DMS 273 (cell line): ENCODE data around the gene MACROD2.
"Not testable (repeated sequence)": the region's sequence is repeated elsewhere in the genome, so short reads cannot be mapped to it uniquely, and the experiment has no call there.

ENCODE experiments used
- DNase-seq: peaks from one replicate; lab custom pipeline; 2025; ENCODE audit not compliant: unreplicated experiment; lab: John Stamatoyannopoulos, UW

Gene MACROD2

DNA sequence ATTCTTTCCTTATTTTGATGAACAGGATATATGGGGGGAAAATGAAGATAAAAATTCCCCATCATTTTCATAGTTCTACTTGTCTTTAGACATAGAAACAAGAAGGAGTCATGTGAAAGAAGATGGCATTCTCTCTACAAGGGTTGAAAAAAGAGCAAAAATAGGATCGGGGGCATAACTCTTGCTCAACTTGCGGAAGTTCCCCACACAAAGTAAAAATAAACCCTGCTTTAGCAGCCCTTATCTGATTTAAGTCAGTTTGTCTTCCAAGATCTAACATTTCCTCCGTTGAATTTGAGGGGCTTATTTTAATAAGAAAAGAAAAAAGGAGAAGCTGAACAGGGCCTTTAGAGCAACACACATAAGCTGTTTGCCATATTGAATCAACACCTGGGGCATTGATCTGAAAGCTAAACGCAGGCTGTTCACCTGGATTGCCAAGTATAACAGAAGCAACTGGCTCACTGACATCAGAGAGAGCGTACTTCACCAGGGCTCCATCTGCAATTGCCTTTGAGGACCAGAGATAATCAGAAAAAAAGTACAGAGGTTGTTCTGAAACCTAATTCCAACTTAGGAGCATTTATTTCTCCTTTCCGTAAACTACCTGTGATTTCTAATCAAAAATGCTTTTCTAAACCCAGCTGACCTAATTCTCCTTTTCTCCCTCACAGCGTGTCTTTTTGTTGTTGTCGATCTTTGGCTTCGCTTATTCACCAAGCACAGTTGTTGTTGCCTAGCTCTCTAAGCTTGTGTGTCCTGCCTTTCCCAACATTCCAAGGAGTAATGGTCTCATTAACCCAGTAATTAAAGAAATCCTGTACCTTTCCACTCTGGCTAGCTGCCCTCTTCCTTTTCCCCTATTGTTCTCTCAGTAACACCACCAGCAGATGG is 2010.0 kb downstream of the MACROD2 start:
- DNase-seq = no peak

- DNase-seq = no peak
Measured at GRCh38 chr20:16005915-16006493, 2010.7 kb downstream of the MACROD2 start.

DNA sequence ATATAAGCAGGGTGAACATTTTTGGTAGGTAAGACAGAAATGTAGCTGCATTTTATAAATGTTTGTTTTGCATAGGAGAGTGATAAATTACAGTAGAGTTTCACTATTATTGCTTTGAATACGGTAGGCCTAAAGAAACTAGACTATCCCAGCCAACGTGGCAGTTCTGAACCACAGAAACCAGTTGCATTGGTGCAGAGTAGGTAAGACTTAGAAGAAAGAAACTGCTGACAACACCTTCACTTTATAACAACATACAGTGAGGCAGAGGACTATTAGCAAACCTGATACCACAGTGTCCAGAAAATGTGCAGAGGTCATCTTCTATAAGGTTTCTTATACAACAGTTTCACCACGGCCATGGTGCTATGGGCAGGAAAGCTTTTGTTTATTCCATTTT is 2011.8 kb downstream of the MACROD2 start:
- no peak for DNase-seq

GRCh38 chr20:16007962-16008361 is 2012.6 kb downstream of the MACROD2 start:
- peak; percentile 10 for DNase-seq

- no peak for DNase-seq
Measured at GRCh38 chr20:16011056-16011455, 2015.7 kb downstream of the MACROD2 start.

- DNase-seq = no peak
Measured at GRCh38 chr20:16011519-16011918, 2016.2 kb downstream of the MACROD2 start.

GRCh38 chr20:16012934-16013333 is 2017.6 kb downstream of the MACROD2 start:
- DNase-seq = not testable (repeated sequence)

GRCh38 chr20:16013631-16014030 is 2018.3 kb downstream of the MACROD2 start:
- DNase-seq = peak; percentile 52

GRCh38 chr20:16014436-16014835 is 2019.1 kb downstream of the MACROD2 start:
- DNase-seq = peak; percentile 50

GRCh38 chr20:16017656-16018055 is 2022.3 kb downstream of the MACROD2 start:
- peak; percentile 3 for DNase-seq

DNA sequence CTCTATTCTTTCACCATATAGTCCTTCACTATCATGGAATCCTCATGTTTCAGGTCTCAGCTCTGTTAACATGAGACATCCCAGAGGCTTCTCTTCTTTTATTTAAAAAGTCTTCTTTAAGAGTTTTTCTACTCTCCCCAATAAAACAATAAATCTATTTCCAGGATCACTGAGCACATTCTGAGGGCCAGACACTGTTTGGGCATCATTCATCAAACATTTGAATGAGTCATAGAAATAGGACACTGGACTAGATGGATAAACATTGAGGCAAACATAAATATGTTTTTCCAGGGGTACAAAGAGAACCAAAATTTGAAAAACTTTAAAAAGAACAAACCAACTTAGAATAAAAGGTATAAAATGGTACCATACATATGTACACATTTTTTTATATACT is 2023.6 kb downstream of the MACROD2 start:
- no peak for DNase-seq

- DNase-seq = no peak
Measured at GRCh38 chr20:16020971-16021370, 2025.7 kb downstream of the MACROD2 start.

- peak; percentile 58 for DNase-seq
Measured at GRCh38 chr20:16025084-16025483, 2029.8 kb downstream of the MACROD2 start.

DNA sequence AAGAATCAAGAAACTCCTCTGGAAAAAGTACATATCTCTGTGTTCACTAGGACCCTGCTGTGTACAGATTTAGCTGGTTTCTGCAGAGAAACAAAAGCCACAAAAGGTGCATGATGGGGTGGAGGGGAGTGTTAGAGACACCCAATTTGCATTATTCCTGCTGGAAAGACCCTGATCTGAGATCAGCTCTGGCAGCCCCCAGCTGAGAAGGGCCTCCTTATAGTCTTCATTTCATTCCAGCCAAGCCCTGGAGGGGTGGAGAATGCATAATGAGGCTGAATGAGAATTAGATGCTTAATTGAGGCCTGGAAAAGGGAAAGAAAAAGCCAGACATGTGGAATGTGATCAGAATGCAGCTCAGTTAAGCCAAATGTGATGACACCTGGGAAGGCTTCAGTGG is 2032.4 kb downstream of the MACROD2 start:
- DNase-seq = no peak

GRCh38 chr20:16028923-16029322 is 2033.6 kb downstream of the MACROD2 start:
- peak; percentile 18 for DNase-seq

DNA sequence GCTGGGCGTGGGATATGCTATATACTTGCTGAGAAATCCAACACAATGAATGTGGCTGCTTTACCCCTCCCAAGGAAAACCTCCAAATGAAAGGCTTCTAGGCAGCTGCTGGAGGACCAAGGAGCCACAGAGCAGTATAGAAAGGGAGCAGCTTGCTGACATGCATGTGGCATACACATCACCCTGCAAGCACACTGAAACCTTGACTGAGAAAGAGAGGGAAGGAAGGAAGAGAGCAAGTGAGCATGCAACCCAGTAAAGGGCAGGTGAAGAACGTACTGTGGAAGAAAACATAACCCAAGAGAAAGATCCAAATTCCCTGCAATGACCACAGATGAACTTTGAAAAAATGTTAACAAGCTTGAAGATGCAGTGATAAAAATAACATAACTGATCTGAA is 2034.9 kb downstream of the MACROD2 start:
- no peak for DNase-seq

DNA sequence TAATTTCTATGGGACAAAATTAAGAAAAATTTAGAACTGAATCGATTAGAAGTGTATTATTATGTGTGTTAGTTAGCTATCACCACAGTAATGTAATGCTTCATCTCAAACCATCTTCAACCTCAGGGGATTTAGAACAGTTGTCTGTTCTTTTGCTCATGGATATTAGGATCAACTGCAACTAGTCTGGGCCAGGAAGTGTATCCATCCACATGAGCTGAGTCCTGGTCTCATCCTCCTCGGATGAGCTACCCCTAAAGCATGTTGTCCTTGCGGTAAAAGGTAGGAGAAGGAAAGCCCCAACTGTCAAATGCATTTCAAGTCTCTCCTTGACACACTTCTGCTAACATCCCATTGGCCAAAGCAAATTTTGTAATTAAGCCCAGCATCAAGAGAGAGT is 2040.3 kb downstream of the MACROD2 start:
- DNase-seq = no peak

- DNase-seq = no peak
Measured at GRCh38 chr20:16036331-16036730, 2041.0 kb downstream of the MACROD2 start.

DNA sequence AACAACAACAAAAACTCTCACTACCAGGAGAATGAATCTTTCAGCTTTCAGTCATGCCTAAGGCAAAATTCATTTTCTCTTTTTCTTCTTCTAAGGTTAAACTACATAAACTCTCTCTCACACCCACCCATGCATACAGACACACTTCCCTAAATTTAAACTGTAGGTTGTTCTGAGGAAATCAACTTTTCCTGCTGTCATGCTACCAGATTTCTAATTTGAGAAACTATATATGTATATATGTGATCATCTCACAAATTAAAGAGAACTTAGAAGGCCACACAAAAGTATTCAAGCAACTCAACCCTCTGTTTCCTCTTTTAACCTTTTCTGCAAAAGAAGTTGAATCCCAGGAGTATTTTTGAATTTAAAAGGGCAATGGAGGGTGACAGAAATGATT is 2045.4 kb downstream of the MACROD2 start:
- no peak for DNase-seq

DNA sequence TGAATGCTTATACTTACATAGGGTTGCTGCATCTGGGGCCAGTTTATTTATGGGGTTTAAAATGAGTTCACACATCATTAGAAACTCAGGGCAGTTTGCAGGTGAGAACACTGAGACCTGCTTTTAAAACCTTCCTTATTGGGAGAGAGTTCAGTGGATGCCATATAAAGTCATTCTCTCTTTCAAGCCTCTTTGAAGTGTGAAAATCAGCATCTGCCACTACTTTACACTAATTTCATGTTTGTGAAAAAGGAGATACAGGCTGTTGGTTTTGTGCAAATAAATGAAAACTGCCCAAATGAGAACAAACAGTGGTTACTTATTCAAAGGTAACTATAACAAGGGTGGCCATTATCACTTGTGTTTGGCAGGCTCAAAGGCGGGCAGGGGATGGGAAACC is 2047.4 kb downstream of the MACROD2 start:
- DNase-seq = no peak

- DNase-seq = no peak
Measured at GRCh38 chr20:16043931-16044330, 2048.6 kb downstream of the MACROD2 start.

- no peak for DNase-seq
Measured at GRCh38 chr20:16048876-16049275, 2053.6 kb downstream of the MACROD2 start.
